Liver (tissue), 9 donors: Measurements from ENCODE around the gene IARS1. TPM values are rescaled to one million over a fixed set of nuclear protein-coding genes. Genes with fewer than 3 reads are reported as not detected.

Experiments used
- DNase-seq: peaks from one replicate; pipeline ENCODE4 v3.0.0-alpha.2; 2017; ENCODE audit warnings: low spot score
- H3K27ac ChIP-seq, 2 donors: one replicate each; pipeline ENCODE4 v1.7.0; 2013; ENCODE audit warnings: inconsistent platforms in 2 of 2, low read length in 2 of 2, control low read depth in 1 of 2, low read depth in 1 of 2, mild to moderate bottlenecking in 1 of 2
- H3K27me3 ChIP-seq, 4 donors: one replicate each; pipeline versions ENCODE4 v1.6.1 to v1.7.0; 2013; ENCODE audit warnings: low read length in 3 of 4, inconsistent platforms in 1 of 4, mild to moderate bottlenecking in 1 of 4, moderate library complexity in 1 of 4; ENCODE audit not compliant: control insufficient read depth in 4 of 4, insufficient read depth in 4 of 4
- H3K36me3 ChIP-seq, 4 donors: one replicate each; pipeline versions ENCODE4 v1.6.1 to v1.7.0; 2013; ENCODE audit warnings: low read length in 3 of 4, mild to moderate bottlenecking in 3 of 4, low read depth in 1 of 4, moderate library complexity in 1 of 4; ENCODE audit not compliant: control insufficient read depth in 4 of 4, insufficient read depth in 3 of 4
- H3K4me1 ChIP-seq, 4 donors: one replicate each; pipeline versions ENCODE4 v1.6.1 to v1.7.0; 2013; ENCODE audit warnings: low read length in 3 of 4, mild to moderate bottlenecking in 3 of 4, moderate library complexity in 1 of 4; ENCODE audit not compliant: control insufficient read depth in 4 of 4, insufficient read depth in 4 of 4
- H3K4me3 ChIP-seq, 3 donors: one replicate each; pipeline versions ENCODE4 v1.6.1 to v1.7.0; 2013; ENCODE audit warnings: low read length in 3 of 3, control low read depth in 1 of 3, low read depth in 1 of 3, mild to moderate bottlenecking in 1 of 3
- H3K9ac ChIP-seq, 2 donors: one replicate each; pipeline ENCODE4 v1.7.0; 2013; ENCODE audit warnings: low read length in 2 of 2, mild to moderate bottlenecking in 2 of 2, moderate library complexity in 2 of 2, control low read depth in 1 of 2, low read depth in 1 of 2
- H3K9me3 ChIP-seq, 4 donors: one replicate each; pipeline versions ENCODE4 v1.6.1 to v1.7.0; 2013; ENCODE audit warnings: low read length in 3 of 4; ENCODE audit not compliant: control insufficient read depth in 4 of 4
- EGR1 ChIP-seq, 2 donors: IDR thresholded peaks; 2 replicates each; pipeline ENCODE4 v1.6.1; 2016 to 2018; ENCODE audit warnings: antibody characterized with exemption in 2 of 2, low read depth in 2 of 2
- FOXA2 ChIP-seq: IDR thresholded peaks from 2 replicates; pipeline ENCODE4 v1.6.1; 2016; ENCODE audit warnings: antibody characterized with exemption
- GABPA ChIP-seq, 2 donors: IDR thresholded peaks in 1 of 2; conservative IDR thresholded peaks in 1 of 2; 2 replicates each; pipeline ENCODE4 v1.6.1; 2016; ENCODE audit warnings: antibody characterized with exemption in 2 of 2, mild to moderate bottlenecking in 1 of 2, moderate library complexity in 1 of 2
- HNF4A ChIP-seq, 2 donors: conservative IDR thresholded peaks; 2 replicates each; pipeline ENCODE4 v1.6.1; 2016; ENCODE audit warnings: antibody characterized with exemption in 2 of 2, mild to moderate bottlenecking in 2 of 2
- JUND ChIP-seq, 2 donors: IDR thresholded peaks; 2 replicates each; pipeline ENCODE4 v1.6.1; 2016; ENCODE audit warnings: antibody characterized with exemption in 2 of 2
- RAD21 ChIP-seq, 2 donors: IDR thresholded peaks; 2 replicates each; pipeline ENCODE4 v1.6.1; 2016; ENCODE audit warnings: antibody characterized with exemption in 2 of 2, mild to moderate bottlenecking in 2 of 2
- REST ChIP-seq: IDR thresholded peaks from 2 replicates; pipeline ENCODE4 v1.6.1; 2016; ENCODE audit warnings: antibody characterized with exemption, mild to moderate bottlenecking
- RXRA ChIP-seq, 2 donors: IDR thresholded peaks; 2 replicates each; pipeline ENCODE4 v1.6.1; 2017 to 2018; ENCODE audit warnings: antibody characterized with exemption in 2 of 2, mild to moderate bottlenecking in 1 of 2
- WGBS: extraction: QIAGEN DNeasy Blood & Tissue Kit; methylation state at CpG from one replicate; pipeline ENCODE4 v1.1.7; 2013; 5-methylcytosine and 5-hydroxymethylcytosine counted together
- polyA plus RNA-seq, 2 donors: library from polyadenylated mRNA; stranded (reverse) in 1 of 2; unstranded in 1 of 2; fragments of 200-250 nt in 1 of 2; fragments of >200 nt in 1 of 2; fragmentation: Nextera tagmentation in 1 of 2; extraction: Ambion mirVana in 1 of 2; gene quantifications; one replicate each; pipeline versions ENCODE4 v1.2.1 to v1.2.3, GENCODE V29; 2013 to 2015
- total RNA-seq, 2 donors: library from RNA; depleted of rRNA; stranded (reverse); fragments of >200 nt; gene quantifications; one replicate each; pipeline ENCODE4 v1.2.3, GENCODE V29; 2014
- TF ChIP-seq, protein P1 (sequence below): IDR thresholded peaks from 2 replicates; pipeline ENCODE4 v1.6.1; 2016; ENCODE audit warnings: antibody characterized with exemption
- TF ChIP-seq, protein P2 (sequence below): fragments of 150-350 bp; IDR thresholded peaks from 2 replicates; pipeline ENCODE4 v1.5.1; 2017; ENCODE audit warnings: improper control_type of control experiment, low read depth, low read length; ENCODE audit not compliant: missing input control
- TF ChIP-seq, protein P3 (sequence below): IDR thresholded peaks from 2 replicates; pipeline ENCODE4 v1.6.1; 2016; ENCODE audit warnings: antibody characterized with exemption
- TF ChIP-seq, protein P4 (sequence below): IDR thresholded peaks from 2 replicates; pipeline ENCODE4 v1.6.1; 2016; ENCODE audit warnings: antibody characterized with exemption
- donor health status: healthy.
- donor health status: healthy.
- donor health status: healthy.
- donor health status: healthy.
- donor health status: healthy.

IARS1 gene
- total and polyA plus RNA-seq, 4 donors = 24.8 to 81.7 (median 49.6) TPM

DNA sequence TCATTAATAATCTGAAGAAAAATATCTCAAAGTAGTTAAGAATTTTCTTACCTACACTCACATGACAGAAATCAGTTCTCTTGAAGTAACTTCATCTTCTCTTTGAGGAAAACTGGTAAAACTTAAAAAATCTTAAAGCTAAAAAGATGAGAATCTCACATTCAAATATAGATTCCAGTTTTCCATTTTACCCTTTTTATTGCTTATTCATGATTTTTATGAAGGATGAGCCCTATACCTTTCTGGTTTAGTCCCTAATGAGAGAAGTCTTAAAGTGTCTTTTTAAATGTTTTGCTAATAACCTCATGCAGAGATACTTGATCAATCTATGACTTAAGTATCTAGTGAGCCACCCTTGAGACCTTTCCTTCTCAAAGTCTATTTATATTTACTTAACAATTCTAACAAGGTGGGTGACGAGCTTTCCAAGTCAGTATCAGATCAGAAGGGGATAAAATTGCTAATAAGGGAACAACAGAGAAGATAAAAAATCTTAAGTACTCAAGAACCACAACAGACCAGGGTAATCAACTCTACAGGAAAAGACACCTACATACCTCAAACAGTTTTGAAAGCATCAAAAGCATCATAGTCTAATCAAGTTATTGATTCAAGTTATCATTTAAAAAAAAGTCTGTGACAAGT lies 2.6 kb downstream of the IARS1 start:
- TF ChIP-seq, protein P1, sequence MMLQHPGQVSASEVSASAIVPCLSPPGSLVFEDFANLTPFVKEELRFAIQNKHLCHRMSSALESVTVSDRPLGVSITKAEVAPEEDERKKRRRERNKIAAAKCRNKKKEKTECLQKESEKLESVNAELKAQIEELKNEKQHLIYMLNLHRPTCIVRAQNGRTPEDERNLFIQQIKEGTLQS = no peak
- Histone ChIP-seq H3K4me1 (peaks cover 10 to 22% (median 15%) of the 10 kb centered on the region in 4 donors), H3K27ac (no peak overlapping the region), H3K4me3 (no peak overlapping the region), H3K9me3 (no peaks in the 10 kb centered on the region), H3K9ac (no peak overlapping the region), H3K27me3 (no peaks in the 10 kb centered on the region), H3K36me3 (peaks cover 0 to 13% (median 5%) of the 10 kb centered on the region in 4 donors)
- WGBS = 88% methylated on average over 1 of the region's 1 CpG
- no peak for DNase-seq

DNA sequence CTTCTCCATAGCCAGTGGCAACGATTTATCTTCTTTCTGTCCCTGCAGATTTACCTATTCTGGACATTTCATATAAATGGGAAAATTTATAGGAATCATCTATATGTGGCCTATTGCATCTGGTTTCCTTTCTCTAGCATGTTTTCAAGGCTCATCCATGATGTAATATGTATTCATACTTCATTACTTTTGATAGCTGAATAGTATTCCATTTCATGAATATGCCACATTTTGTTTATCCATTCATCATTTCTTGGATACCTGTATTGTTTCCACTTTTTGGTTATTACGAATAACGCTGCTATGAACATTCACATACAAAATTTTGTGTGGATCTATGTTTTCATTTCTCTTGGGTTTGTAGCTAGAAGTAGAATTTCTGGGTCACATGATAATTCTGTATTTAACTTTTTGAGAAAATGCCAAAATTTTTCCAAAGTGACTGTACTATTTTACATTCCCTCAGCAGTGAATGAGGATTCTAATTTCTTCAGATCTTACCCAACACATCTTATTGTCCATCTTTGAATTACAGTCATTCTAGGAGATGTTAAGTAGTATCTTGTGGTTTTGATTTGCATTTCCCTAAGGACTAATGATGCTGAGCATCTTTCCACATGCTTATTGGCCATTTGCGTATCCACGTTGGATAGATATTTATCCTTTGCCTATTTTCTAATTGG lies 3.6 kb downstream of the IARS1 start:
- TF ChIP-seq EGR1 (IDR thresholded peaks at IDR 0.05; ENCODE audit: low read depth in 2 of 2) (no peak), JUND (IDR thresholded peaks at IDR 0.05) (no peak), GABPA (IDR thresholded peaks at IDR 0.05 in 1 of 2, conservative IDR thresholded peaks at IDR 0.05 in 1 of 2) (no peak), RXRA (IDR thresholded peaks at IDR 0.05) (no peak), REST (no peak), HNF4A (conservative IDR thresholded peaks at IDR 0.05) (no peak), RAD21 (IDR thresholded peaks at IDR 0.05) (no peak), FOXA2 (no peak)
- TF ChIP-seq, protein P2, sequence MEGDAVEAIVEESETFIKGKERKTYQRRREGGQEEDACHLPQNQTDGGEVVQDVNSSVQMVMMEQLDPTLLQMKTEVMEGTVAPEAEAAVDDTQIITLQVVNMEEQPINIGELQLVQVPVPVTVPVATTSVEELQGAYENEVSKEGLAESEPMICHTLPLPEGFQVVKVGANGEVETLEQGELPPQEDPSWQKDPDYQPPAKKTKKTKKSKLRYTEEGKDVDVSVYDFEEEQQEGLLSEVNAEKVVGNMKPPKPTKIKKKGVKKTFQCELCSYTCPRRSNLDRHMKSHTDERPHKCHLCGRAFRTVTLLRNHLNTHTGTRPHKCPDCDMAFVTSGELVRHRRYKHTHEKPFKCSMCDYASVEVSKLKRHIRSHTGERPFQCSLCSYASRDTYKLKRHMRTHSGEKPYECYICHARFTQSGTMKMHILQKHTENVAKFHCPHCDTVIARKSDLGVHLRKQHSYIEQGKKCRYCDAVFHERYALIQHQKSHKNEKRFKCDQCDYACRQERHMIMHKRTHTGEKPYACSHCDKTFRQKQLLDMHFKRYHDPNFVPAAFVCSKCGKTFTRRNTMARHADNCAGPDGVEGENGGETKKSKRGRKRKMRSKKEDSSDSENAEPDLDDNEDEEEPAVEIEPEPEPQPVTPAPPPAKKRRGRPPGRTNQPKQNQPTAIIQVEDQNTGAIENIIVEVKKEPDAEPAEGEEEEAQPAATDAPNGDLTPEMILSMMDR = no peak
- TF ChIP-seq, protein P3, sequence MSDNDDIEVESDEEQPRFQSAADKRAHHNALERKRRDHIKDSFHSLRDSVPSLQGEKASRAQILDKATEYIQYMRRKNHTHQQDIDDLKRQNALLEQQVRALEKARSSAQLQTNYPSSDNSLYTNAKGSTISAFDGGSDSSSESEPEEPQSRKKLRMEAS = no peak
- TF ChIP-seq, protein P1 = no peak
- TF ChIP-seq, protein P4, sequence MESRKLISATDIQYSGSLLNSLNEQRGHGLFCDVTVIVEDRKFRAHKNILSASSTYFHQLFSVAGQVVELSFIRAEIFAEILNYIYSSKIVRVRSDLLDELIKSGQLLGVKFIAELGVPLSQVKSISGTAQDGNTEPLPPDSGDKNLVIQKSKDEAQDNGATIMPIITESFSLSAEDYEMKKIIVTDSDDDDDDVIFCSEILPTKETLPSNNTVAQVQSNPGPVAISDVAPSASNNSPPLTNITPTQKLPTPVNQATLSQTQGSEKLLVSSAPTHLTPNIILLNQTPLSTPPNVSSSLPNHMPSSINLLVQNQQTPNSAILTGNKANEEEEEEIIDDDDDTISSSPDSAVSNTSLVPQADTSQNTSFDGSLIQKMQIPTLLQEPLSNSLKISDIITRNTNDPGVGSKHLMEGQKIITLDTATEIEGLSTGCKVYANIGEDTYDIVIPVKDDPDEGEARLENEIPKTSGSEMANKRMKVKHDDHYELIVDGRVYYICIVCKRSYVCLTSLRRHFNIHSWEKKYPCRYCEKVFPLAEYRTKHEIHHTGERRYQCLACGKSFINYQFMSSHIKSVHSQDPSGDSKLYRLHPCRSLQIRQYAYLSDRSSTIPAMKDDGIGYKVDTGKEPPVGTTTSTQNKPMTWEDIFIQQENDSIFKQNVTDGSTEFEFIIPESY = no peak
- H3K9me3 ChIP-seq = no peaks in the 10 kb centered on the region
- no peak overlapping the region for H3K4me3 ChIP-seq
- no peaks in the 10 kb centered on the region for H3K27me3 ChIP-seq
- H3K27ac ChIP-seq = no peak overlapping the region
- H3K36me3 ChIP-seq = peaks cover 3 to 22% (median 13%) of the 10 kb centered on the region in 4 donors
- no peak for DNase-seq
- 96% methylated on average over 5 of the region's 5 CpGs for WGBS
- no peak overlapping the region for H3K9ac ChIP-seq
- H3K4me1 ChIP-seq = peaks cover 8 to 22% (median 15%) of the 10 kb centered on the region in 4 donors
